Activated CD4-positive, alpha-beta memory T cell treated with anti-CD3 and anti-CD28 coated beads, Interleukin-2, amount 10 ng/mL, durations not matched to agents 7 days and 5 days (primary cell): ENCODE results near the gene DDR1. TPM values are rescaled to one million over a fixed set of nuclear protein-coding genes. Genes with fewer than 3 reads are reported as not detected.

Experiments
- CTCF ChIA-PET: fragments of 350-600 bp; sonication (Branson Sonifier 250); formaldehyde crosslinking; loops from one replicate; lab custom pipeline; 2021; ENCODE audit warnings: antibody characterized with exemption, inconsistent platforms; lab: Charles Lee
- POLR2A ChIA-PET: fragments of 350-600 bp; sonication (Branson Sonifier 250); formaldehyde crosslinking; loops from one replicate; lab custom pipeline; 2021; ENCODE audit warnings: antibody characterized with exemption; lab: Charles Lee
- DNase-seq: peaks from one replicate; pipeline ENCODE4 v3.0.0-alpha.2; 2020
- H3K27ac Mint-ChIP-seq: one replicate; pipeline ENCODE4 v1.8.0; 2021; ENCODE audit warnings: mild to moderate bottlenecking, mixed read lengths
- H3K27me3 Mint-ChIP-seq: one replicate; pipeline ENCODE4 v1.8.0; 2021; ENCODE audit warnings: mixed read lengths
- H3K36me3 Mint-ChIP-seq: one replicate; pipeline ENCODE4 v1.8.0; 2021; ENCODE audit warnings: low read depth, mixed read lengths
- H3K4me1 Mint-ChIP-seq: one replicate; pipeline ENCODE4 v1.8.0; 2021; ENCODE audit warnings: mixed read lengths
- H3K4me3 Mint-ChIP-seq: one replicate; pipeline ENCODE4 v1.8.0; 2021; ENCODE audit warnings: mild to moderate bottlenecking, mixed read lengths
- H3K9me3 Mint-ChIP-seq: one replicate; pipeline ENCODE4 v1.8.0; 2021; ENCODE audit warnings: mixed read lengths
- total RNA-seq, 2 experiments: library from RNA; stranded (reverse); gene quantifications; one replicate each; pipeline ENCODE4 v1.2.3, GENCODE V29; 2021

DDR1 gene
- total RNA-seq, 2 experiments from 2014 or later, result 1.8 to 3.2 TPM

DNA sequence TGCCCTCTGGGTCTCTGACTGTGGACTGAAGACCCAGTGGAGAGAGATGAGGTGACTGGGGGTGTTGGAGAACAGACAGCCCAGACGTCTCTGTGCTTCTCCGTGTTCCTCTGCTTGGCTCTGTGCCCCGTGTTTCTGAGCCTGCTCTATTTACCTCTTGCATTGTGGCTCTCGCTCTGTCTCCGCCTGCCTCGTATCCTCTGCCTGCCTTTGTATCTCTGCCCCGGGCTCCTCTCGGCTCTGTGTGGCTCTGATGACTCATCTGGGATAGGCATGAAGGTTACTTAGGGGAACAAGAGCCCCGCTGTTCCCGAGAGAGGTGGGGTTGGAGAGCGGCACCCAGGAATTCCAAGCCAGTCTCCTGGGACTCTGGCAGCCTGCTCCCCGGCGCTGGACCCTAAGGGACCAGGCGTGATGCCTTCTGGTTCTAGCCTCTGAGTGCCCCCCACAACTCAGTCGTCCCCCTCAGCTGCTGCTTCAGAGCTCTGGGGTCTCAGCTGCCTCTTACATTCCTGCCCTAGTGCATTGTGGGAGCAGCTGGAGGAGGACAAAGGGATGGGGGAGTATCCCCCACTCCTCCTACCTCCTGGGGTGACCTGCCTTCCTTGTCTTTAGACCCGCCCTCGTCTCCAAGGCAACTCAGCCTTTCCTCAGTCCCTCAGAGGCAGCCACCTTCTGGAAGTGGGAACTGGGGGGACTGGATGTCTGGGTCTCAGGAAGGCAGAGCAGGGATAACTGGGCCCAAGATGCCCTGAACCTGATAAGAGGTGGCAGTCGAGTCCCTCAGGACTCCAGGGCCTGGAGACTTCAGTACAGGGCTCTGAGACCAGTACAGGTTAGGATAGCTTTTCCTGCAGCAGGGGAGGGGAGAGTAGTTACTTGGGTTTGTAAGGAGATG lies 1.9 kb downstream of the DDR1 start:
- Mint-ChIP-seq H3K27ac (no peak overlapping the region), H3K9me3 (no peaks in the 10 kb centered on the region), H3K27me3 (peaks cover 34% of the 10 kb centered on the region), H3K4me1 (peaks cover 14% of the 10 kb centered on the region), H3K36me3 (no peaks in the 10 kb centered on the region), H3K4me3 (peak overlapping the region; percentile 66)
- DNase-seq, result no peak
- ChIA-PET POLR2A (interaction anchor here (0.6 kb wide), 1 partner anchor 687 kb away, joined by 3 read pairs; no protein-coding TSS in a partner anchor), CTCF (interaction anchor here (3.7 kb wide), 1 partner anchor 201 kb away, joined by 12 read pairs; no protein-coding TSS in a partner anchor)

DNA sequence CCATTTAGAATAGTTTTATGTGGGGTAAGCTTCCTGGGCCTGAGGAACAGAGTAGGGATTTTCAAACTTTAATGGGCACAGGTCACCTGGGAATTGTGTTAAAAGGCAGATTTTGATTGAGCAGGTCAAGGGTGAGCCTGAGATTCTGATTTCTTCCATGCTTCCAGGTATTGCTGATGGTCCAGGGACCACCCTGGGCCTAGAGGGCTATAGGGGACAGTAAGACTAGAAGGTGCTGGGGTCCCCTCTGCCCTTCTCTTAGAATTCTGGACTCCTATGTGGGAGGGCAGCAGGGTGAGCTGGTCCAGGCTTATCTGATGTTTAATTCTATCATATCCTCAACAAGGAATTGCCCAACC lies 2.6 kb downstream of the DDR1 start:
- Mint-ChIP-seq H3K9me3 (no peaks in the 10 kb centered on the region), H3K4me1 (peaks cover 14% of the 10 kb centered on the region), H3K27ac (no peak overlapping the region), H3K36me3 (no peaks in the 10 kb centered on the region), H3K4me3 (no peak overlapping the region), H3K27me3 (peaks cover 29% of the 10 kb centered on the region)
- DNase-seq, result no peak
- ChIA-PET CTCF (no interaction called here), POLR2A (interaction anchor here (0.6 kb wide), 1 partner anchor 687 kb away, joined by 3 read pairs; no protein-coding TSS in a partner anchor)

DNA sequence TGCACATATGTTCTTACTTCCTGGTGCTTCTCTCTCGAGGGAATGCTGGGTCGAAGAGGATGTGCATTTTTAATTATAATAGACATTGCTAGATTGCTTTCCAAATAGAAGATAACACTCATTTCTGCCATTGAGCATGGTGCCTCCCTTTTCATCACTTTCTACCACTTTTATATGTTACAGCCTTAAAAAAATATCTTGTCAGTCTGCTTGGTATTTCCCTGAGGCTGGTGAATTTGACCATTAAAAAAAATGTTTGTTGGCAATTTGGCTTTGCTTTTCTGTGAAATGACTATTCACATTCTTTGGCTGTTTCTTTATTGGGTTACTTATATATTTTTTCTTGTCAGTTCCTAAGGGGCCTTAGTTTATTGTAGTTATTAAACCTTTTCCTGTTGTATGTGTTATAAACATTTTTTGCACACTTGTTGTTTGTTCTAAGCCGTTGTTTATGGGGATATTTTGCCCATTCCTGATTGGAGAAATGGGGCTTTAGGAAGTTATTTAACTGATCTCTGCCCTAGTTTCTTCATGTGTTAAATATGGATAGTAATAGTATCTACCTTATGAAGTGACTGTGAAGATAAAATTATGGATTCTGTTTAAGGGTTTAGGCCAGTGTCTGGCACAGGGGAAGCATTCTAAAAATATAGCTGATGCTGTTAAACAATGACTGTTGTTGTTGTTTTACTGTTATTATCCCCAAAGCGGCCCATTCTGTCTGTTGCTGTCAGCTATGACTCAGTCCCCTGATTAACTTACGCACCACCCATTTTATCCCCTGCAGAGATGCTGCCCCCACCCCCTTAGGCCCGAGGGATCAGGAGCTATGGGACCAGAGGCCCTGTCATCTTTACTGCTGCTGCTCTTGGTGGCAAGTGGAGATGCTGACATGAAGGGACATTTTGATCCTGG lies 3.8 kb downstream of the DDR1 start:
- POLR2A ChIA-PET, result no interaction called here
- CTCF ChIA-PET, result interaction anchor here (1.3 kb wide), 1 partner anchor 18 kb away, joined by 3 read pairs; no protein-coding TSS in a partner anchor
- Mint-ChIP-seq H3K9me3 (no peaks in the 10 kb centered on the region), H3K36me3 (no peaks in the 10 kb centered on the region), H3K27ac (no peak overlapping the region), H3K27me3 (peaks cover 24% of the 10 kb centered on the region), H3K4me3 (no peak overlapping the region), H3K4me1 (peaks cover 12% of the 10 kb centered on the region)
- DNase-seq, result no peak

DNA sequence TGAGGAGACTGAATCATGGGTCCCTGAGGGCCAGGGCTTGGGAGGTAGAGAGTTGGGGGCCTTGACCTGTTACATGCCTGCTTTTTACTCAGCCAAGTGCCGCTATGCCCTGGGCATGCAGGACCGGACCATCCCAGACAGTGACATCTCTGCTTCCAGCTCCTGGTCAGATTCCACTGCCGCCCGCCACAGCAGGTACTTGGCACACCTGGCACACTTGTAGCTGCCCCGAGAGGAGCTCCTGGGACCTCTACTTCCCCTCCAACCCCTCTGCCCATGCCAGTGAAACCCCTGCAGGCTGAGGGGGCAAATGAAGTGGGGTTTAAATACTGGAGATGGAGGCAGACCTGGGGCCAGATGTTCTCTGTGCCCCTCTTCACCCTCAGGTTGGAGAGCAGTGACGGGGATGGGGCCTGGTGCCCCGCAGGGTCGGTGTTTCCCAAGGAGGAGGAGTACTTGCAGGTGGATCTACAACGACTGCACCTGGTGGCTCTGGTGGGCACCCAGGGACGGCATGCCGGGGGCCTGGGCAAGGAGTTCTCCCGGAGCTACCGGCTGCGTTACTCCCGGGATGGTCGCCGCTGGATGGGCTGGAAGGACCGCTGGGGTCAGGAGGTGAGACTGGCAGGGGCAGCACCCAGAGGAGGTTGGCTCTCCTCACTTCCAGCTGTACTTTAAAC lies 4.6 kb downstream of the DDR1 start:
- no peak overlapping the region for H3K27ac Mint-ChIP-seq

DNA sequence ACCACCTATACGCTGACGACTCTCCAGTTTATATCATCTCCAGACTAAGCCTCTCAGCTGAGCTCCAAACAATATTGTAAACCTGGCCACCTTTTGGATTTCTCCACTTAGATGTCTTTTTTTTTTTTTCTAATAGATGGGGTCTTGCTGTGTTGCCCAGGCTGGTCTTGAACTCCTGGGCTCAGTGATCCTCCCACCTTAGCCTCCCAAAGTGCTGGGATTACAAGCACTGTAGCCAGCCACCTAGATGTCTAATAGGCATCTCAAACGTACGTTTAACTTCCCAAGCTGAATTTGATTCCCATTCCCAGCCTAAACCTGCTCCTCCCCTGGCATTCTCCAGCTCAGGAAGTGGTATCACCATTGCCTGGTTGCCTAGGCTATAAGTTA lies 5.2 kb downstream of the DDR1 start:
- Mint-ChIP-seq H3K4me1 (peaks cover 10% of the 10 kb centered on the region), H3K36me3 (no peaks in the 10 kb centered on the region), H3K9me3 (no peaks in the 10 kb centered on the region), H3K27ac (no peak overlapping the region), H3K4me3 (no peak overlapping the region), H3K27me3 (peaks cover 19% of the 10 kb centered on the region)
- CTCF ChIA-PET, result interaction anchor here (0.9 to 1.3 kb wide), 2 partner anchors 17 to 198 kb away, joined by 3 read pairs; no protein-coding TSS in a partner anchor
- POLR2A ChIA-PET, result interaction anchor here (0.6 to 1.3 kb wide), 2 partner anchors 26 to 37 kb away, joined by 3 to 4 read pairs; no protein-coding TSS in a partner anchor
- DNase-seq, result no peak

More for the DNA sequence above, 4.6 kb downstream of the DDR1 start:
- H3K4me1 Mint-ChIP-seq, result peaks cover 10% of the 10 kb centered on the region
- H3K9me3 Mint-ChIP-seq, result no peaks in the 10 kb centered on the region
- no peak overlapping the region for H3K4me3 Mint-ChIP-seq
- H3K36me3 Mint-ChIP-seq, result no peaks in the 10 kb centered on the region
- no peak for DNase-seq
- H3K27me3 Mint-ChIP-seq, result peaks cover 19% of the 10 kb centered on the region
- ChIA-PET POLR2A (interaction anchor here (0.6 kb wide), 1 partner anchor 37 kb away, joined by 4 read pairs; no protein-coding TSS in a partner anchor), CTCF (interaction anchor here (1.3 kb wide), 1 partner anchor 17 kb away, joined by 3 read pairs; no protein-coding TSS in a partner anchor)

DNA sequence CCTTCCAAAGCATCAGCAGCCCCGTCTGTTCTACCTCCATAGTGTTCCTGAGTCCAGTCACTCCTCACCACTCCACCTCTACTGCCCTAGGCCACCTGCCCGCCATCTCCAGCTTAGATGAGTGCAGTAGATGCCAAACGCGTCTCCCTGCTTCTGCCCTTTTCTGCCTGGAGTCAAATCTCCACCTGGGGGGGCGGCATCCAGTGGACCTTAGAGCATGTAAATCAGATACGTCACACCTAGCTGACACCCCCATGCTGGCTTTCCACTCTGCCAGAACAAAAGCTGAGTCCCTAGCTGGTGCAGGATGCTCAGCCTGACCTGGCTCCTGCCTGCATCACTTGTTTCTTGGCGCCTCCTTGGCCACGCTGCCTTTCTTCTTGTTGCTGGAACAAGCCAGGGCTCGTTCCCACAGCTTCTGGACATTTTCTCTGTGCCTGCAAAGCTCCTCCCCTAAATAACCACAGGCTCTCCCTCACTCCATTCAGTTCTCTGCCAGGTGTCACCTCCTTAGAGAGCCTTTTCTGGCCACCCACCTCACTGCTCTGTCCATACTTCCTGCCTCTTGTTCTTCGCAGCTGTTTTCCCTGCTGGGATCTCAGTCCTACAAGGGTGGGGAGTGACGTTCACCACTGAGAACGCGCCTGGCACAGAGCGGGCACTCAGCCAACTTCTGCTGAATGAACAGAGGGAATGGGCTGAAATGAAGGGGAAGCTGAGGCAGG lies 5.8 kb downstream of the DDR1 start:
- peaks cover 19% of the 10 kb centered on the region for H3K27me3 Mint-ChIP-seq
- no peak overlapping the region for H3K4me3 Mint-ChIP-seq
- CTCF ChIA-PET, result interaction anchor here (0.9 to 1.3 kb wide), 2 partner anchors 16 to 197 kb away, joined by 3 read pairs; no protein-coding TSS in a partner anchor
- POLR2A ChIA-PET, result interaction anchor here (1.3 kb wide), 1 partner anchor 25 kb away, joined by 3 read pairs; no protein-coding TSS in a partner anchor
- no peak for DNase-seq
- H3K4me1 Mint-ChIP-seq, result peaks cover 10% of the 10 kb centered on the region
- no peaks in the 10 kb centered on the region for H3K36me3 Mint-ChIP-seq
- no peak overlapping the region for H3K27ac Mint-ChIP-seq
- H3K9me3 Mint-ChIP-seq, result no peaks in the 10 kb centered on the region

DNA sequence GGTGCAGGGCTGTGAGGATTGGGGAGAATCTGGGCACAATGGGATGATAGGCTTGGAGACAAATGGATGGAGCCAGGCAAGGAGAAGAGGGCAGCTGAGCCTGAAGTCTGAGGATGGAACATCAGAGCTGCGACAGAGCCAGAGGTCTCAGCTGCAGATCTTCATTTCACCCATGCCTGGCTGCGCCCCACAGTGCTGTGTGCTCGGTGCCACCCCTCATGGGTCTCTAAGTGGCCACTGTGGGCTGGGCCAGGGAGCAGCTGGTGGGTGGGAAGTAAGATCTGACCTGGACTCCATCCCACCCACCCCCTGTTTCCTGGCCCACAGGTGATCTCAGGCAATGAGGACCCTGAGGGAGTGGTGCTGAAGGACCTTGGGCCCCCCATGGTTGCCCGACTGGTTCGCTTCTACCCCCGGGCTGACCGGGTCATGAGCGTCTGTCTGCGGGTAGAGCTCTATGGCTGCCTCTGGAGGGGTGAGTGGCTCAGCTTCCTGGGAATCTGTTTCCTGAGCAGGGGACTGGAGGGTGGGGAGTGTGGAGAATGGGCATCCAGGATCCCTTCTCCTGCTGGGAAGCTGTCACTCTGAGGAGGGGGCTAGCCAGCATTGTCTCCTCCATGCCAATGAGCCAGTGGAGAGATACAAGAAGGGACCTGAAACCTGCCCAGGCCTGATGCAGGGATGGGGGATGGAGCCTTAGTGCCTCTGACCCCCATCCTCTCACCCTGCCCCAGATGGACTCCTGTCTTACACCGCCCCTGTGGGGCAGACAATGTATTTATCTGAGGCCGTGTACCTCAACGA lies 6.5 kb downstream of the DDR1 start:
- H3K9me3 Mint-ChIP-seq, result no peaks in the 10 kb centered on the region
- no peak overlapping the region for H3K4me3 Mint-ChIP-seq
- peaks cover 13% of the 10 kb centered on the region for H3K27me3 Mint-ChIP-seq
- no peak for DNase-seq
- POLR2A ChIA-PET, result interaction anchor here (1.3 kb wide), 1 partner anchor 24 kb away, joined by 3 read pairs; no protein-coding TSS in a partner anchor
- peaks cover 3% of the 10 kb centered on the region for H3K4me1 Mint-ChIP-seq
- H3K36me3 Mint-ChIP-seq, result no peaks in the 10 kb centered on the region
- no peak overlapping the region for H3K27ac Mint-ChIP-seq
- CTCF ChIA-PET, result no interaction called here

DNA sequence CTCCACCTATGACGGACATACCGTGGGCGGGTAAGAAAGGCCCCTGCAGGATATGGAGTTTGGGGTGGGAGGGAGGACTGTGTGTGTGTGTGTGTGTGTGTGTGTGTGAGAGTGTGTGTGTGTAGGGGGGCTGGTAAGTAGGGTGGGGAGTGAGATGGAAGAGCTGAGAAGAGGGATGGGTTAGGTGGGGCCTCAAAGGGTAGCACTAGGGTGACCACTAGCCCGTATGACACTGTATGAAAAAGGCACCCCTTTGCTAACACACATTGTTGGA lies 7.1 kb downstream of the DDR1 start:
- Mint-ChIP-seq H3K4me1 (no peaks in the 10 kb centered on the region), H3K36me3 (no peaks in the 10 kb centered on the region), H3K4me3 (no peak overlapping the region), H3K27ac (no peak overlapping the region), H3K27me3 (peaks cover 9% of the 10 kb centered on the region), H3K9me3 (no peaks in the 10 kb centered on the region)
- POLR2A ChIA-PET, result no interaction called here
- CTCF ChIA-PET, result no interaction called here
- DNase-seq, result no peak

DNA sequence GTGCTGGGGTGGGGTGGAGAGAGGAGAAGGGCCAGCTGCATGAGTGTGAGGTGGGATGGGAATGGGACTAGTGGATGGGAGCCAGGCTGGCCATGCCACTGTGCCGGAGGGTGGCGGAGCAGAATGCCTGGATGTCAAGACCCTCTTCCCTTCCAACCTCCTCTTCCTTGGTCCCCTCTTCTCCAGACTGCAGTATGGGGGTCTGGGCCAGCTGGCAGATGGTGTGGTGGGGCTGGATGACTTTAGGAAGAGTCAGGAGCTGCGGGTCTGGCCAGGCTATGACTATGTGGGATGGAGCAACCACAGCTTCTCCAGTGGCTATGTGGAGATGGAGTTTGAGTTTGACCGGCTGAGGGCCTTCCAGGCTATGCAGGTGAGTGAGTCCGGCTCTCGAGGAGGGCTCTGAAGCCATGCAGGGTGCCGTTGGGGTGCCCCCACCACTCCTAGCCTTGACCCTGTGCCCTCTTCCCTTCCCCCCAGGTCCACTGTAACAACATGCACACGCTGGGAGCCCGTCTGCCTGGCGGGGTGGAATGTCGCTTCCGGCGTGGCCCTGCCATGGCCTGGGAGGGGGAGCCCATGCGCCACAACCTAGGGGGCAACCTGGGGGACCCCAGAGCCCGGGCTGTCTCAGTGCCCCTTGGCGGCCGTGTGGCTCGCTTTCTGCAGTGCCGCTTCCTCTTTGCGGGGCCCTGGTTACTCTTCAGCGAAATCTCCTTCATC lies 7.7 kb downstream of the DDR1 start:
- Mint-ChIP-seq H3K4me3 (no peak overlapping the region), H3K9me3 (no peaks in the 10 kb centered on the region), H3K27me3 (peaks cover 4% of the 10 kb centered on the region), H3K4me1 (no peaks in the 10 kb centered on the region), H3K36me3 (no peaks in the 10 kb centered on the region), H3K27ac (no peak overlapping the region)
- POLR2A ChIA-PET, result no interaction called here
- CTCF ChIA-PET, result no interaction called here
- no peak for DNase-seq

DNA sequence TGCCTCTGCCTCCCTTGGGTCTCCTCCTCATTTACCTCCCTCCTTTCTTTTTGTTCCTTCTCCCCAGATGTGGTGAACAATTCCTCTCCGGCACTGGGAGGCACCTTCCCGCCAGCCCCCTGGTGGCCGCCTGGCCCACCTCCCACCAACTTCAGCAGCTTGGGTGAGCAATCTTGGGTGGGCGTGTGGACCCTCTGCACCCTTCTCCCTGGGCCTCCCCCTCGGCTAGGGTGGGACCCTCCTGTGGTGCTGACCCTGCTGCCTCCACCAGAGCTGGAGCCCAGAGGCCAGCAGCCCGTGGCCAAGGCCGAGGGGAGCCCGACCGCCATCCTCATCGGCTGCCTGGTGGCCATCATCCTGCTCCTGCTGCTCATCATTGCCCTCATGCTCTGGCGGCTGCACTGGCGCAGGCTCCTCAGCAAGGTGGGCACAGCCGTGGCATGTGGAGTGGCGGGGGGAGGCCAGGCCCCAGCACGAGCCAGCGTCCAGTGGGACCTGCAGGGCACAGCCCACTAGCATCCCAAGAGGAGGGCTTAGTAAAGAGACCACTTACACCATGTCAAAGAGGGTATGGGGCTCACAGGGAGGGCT lies 8.8 kb downstream of the DDR1 start:
- Mint-ChIP-seq H3K4me3 (no peak overlapping the region), H3K27me3 (peaks cover 3% of the 10 kb centered on the region), H3K9me3 (no peaks in the 10 kb centered on the region), H3K27ac (no peak overlapping the region), H3K36me3 (no peaks in the 10 kb centered on the region), H3K4me1 (no peaks in the 10 kb centered on the region)
- ChIA-PET CTCF (no interaction called here), POLR2A (no interaction called here)
- no peak for DNase-seq

DNA sequence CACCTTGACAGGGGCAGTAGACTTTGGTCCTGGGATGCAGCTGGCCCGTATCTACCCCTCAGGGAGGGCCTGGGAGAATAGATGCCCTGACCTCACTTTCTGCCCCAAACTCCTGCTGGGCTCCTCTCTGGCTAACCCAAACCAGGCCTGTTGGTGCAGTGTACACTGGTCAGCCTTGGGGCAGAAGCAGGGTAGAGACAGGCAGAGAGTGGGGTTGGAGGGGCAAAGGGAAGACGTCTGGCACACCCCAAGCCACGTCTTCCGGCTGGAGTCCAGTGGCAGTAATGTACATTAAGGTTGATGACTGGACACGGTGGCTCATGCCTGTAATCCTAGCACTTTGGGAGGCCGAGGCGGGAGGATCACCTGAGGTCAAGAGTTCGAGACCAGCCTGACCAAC lies 9.3 kb downstream of the DDR1 start:
- ChIA-PET CTCF (no interaction called here), POLR2A (no interaction called here)
- Mint-ChIP-seq H3K36me3 (no peaks in the 10 kb centered on the region), H3K4me1 (no peaks in the 10 kb centered on the region), H3K27ac (no peak overlapping the region), H3K4me3 (no peak overlapping the region), H3K27me3 (peaks cover 3% of the 10 kb centered on the region), H3K9me3 (no peaks in the 10 kb centered on the region)
- no peak for DNase-seq
